NCI-H2196 treated with DMSO at 0.1 percent for 48 hours (cell line): ENCODE results near the gene LSMEM2.
"Not testable (repeated sequence)": the region's sequence is repeated elsewhere in the genome, so short reads cannot be mapped to it uniquely, and the experiment has no call there.

Experiments
- DNase-seq: peaks from one replicate; lab custom pipeline; 2025; ENCODE audit not compliant: unreplicated experiment; lab: John Stamatoyannopoulos, UW

Gene LSMEM2

GRCh38 chr3:50245831-50246516 is 32.9 kb upstream of the LSMEM2 start:
- DNase-seq, result peak; percentile 27

GRCh38 chr3:50246517-50246954 is 32.4 kb upstream of the LSMEM2 start:
- DNase-seq, result no peak

DNA sequence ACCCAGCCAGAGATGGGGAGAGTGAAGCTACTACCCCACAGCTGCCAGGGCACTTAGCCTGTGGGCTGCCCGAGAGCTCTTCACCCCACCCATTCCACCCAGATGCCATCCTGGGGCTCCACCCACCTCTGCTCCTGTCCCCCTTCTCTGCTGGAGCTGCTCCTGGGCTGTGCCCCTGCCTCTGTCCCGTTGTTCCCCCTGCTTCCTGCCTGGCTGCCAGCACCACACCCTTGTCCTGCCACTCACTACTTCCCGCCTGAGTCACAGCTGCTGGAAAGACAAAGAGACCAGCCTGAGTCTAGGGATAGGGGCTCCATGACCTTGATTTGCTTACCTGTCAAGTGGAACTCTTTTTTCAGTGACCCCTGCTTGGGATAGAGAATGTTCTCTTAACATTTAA is 30.5 kb upstream of the LSMEM2 start:
- no peak for DNase-seq

DNA sequence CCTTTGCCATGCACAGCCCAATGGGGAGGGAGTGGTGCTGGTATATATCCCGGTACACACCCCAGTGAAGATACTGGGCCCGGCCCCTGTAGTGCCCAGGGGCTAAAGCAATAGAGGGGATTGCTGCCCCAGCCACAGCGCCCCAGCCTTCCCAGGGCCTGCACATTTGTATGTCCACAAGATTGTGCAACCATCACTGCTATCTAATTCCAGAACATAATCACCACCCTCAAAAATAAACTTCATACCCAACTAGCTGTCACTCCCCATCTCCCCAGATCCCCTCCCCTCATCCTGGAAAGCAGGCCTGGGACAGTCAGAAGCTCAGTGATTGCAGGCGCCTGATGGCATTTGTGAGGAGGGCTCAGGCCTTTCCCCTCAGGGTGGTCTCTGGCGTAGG is 29.4 kb upstream of the LSMEM2 start:
- no peak for DNase-seq

DNA sequence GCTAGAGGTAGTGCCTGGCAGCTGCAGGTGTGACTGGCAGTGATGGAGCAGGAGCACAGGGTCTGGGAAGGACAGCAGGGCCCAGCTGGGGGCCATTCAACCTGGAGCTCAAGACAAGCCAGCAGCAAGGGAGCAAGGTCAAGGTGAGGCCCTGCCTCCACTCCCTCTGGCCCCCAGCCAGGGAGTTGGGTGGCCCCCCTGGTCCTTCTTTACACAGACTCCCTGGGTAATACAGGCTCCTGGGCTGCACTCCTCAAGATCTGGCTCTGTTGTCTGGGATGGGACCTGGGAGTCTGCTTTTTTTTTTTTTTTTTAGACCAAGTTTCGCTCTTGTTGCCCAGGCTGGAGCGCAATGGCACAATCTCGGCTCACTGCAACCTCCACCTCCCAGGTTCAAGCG is 28.4 kb upstream of the LSMEM2 start:
- DNase-seq, result no peak

DNA sequence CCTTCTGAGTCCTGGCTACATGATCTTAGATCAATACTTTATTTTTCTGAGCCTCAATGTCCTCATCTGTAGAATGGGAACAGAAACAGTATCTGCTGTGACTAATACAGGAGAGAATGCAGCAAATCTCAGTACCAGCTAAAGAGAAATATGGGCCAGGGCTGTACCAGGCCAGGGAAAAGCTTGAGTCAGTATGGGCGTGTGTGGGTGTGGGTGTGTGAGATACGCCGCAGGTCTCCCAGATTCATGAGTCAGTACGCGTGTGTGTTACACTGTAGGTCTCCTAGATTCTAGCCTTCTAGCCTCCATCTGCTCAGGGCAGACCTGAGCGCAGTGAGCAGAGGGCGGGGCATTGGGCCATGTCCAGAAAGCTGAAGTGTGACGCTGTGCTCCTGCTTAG is 27.7 kb upstream of the LSMEM2 start:
- no peak for DNase-seq

GRCh38 chr3:50254577-50255250 is 24.2 kb upstream of the LSMEM2 start:
- no peak for DNase-seq

DNA sequence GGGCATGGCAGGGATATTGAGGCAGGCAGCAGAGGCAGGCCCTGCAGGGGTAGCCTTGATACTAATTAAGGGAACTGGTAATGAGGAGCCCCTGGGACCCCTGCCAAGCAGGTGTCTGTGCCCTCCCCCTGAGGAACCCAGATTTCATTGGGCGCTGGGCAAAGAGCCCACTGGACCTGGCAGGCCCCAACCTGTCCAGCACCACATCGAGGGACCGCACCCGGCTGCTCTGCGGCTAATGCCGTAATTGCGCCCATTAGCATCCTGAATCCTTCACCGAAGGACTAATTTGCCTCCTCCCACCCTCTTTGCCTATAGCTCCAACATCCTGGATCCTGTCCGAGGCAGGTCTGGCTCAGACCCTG is 23.7 kb upstream of the LSMEM2 start:
- DNase-seq, result no peak

DNA sequence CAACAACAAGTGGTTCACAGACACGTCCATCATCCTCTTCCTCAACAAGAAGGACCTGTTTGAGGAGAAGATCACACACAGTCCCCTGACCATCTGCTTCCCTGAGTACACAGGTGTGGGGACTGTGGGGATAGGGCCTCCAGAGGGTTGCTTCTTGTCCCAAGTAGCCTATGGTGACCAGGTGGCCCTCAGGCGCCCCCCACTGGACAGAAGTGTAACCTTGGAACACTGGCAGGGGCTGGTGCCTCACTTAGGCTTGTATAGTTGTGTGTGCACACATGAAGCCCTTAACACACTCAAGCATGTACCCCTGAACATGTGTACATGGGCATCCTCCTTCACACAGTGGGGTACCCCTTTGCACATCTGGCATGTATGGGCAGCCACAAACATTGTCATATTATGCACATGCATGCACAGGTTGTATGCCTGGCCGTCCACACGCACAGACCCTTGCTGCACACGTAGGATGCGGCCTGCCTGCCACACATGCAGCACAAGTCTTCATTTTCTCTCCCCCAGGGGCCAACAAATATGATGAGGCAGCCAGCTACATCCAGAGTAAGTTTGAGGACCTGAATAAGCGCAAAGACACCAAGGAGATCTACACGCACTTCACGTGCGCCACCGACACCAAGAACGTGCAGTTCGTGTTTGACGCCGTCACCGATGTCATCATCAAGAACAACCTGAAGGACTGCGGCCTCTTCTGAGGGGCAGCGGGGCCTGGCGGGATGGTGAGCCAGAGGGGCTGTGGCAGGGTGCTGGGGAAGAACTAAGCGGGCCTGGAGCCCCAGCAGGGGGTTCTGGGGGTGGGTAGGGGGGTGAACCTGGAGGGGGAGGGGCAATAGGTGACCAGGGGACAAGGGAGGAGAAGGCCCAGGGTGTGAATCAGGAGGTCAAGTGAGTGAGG is 21.7 kb upstream of the LSMEM2 start:
- no peak for DNase-seq

DNA sequence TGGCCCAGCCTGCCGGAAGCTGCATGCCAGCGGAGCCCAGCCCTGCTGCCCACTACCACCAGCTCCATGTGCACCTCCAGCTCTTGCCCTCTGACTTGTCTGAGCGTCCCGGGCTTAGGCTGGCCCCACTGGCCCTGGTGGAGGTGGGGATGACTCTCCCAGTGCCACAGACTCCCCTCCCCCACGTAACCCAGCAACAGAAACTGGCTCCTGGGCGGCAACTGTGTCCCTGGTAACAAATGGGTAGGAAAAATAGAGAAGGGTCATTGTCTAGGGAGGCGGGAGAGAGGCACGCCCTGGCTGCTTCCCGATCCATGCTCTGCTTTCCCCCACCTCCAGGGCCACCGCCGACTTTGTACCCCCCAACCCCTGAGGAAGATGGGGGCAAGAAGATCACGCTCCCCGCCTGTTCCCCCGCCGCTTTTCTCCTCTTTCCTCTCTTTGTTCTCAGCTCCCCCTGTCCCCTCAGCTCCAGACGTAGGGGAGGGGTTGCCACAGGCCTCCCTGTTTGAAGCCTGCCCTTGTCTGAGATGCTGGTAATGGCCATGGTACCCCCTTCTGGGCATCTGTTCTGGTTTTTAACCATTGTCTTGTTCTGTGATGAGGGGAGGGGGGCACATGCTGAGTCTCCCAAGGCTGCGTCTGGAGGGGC is 20.7 kb upstream of the LSMEM2 start:
- no peak for DNase-seq

- no peak for DNase-seq
These were observed 19.9 kb upstream of the LSMEM2 start for GRCh38 chr3:50258979-50259378.

- no peak for DNase-seq
These were observed 19.4 kb upstream of the LSMEM2 start for GRCh38 chr3:50259432-50260026.

DNA sequence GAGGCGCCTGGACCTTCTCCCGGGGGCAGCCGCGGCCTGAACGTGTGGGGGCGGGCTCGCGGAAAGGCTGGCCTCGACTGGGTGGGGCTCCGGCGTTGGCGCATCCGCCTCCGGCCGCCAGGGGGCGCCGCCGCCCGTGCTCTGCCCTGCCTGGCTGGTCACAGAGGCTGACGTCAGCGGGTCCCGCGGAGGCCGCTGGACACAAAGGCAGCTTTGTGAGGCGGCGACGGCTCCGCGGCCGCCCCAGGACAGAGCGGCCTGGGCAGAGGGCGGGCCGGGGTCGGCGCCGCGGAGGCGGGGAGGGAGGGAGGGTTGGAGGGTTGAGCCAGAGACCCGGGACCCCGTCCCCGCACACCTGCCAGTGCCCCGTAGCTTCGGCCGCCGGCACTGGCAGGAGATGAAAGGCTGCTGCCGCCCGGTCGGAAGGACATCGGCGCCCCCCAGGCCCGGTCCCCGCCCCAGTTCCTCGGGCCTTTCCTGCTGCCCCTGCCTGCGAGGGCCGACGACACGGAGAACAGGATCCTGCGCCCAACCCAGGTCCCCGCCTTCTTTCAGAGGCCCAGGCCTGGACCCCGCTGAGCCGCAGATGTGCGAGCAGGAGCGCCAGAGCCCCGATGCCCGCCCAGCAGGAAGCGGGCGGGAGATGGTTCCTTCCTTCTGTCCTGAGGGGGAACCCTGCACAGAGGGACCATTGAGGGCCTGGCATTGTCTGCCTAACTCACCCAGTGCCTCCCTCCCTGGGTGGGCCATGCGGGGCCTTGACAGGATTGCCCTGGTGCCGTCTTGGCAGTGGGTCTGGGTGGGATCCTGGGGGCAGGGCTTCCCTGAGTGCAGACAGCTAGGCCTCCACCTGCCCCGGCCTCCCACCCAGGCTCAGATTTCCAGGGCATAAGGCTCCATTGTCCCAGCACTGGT is 18.6 kb upstream of the LSMEM2 start:
- peak; percentile 60 for DNase-seq

GRCh38 chr3:50260942-50261441 is 17.9 kb upstream of the LSMEM2 start:
- no peak for DNase-seq

GRCh38 chr3:50261505-50261904 is 17.4 kb upstream of the LSMEM2 start:
- DNase-seq, result no peak

GRCh38 chr3:50262200-50262599 is 16.7 kb upstream of the LSMEM2 start:
- DNase-seq, result not testable (repeated sequence)

- DNase-seq, result no peak
These were observed 16.1 kb upstream of the LSMEM2 start for GRCh38 chr3:50262778-50263177.

DNA sequence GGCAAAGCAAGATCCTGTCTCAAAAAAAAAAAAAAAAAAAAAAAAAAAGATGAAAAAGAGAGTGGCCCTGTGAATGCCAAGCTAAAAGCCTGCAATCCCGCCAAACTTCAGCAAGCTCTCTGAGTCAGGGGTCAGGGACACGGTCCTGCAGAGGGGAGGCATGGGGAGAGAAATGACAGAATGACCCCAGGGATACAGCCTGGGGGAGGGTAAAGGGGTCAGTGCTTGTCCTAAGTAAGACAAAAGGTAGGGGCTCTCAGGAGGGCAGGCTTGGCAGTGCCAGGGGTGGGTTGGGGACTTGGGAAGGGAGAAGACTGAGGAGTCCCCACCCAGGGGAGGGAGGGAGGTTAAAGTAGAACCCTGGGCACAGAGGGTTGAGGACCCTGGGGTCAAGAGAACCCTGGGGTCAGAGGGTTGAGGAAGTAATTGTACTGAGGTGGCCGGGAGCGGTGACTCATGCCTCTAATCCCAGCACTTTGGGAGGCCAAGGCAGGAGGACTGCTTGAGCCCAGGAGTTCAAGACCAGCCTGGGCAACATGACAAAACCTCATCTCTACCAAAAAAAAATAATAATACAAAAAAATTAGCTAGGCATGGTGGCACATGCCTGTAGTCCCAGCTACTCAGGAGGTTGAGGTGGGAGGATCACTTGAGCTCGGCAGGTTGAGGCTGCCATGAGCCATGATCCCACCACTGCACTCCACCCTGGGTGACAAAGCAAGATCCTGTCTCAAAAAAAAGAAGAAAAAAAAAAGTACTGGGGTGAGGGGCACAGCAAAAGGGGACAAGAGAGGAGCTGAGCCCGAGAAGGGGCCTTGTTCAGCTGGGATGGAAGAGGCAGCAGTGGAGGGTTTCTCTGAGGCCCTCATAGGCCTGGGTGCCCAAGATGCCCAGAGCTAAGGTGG is 15.2 kb upstream of the LSMEM2 start:
- DNase-seq, result no peak
